Cardiac fibroblast (primary cell): ENCODE results near the gene IL3RA.

Experiments
- DNase-seq, 2 donors: peaks; one replicate each; pipeline versions ENCODE4 v3.0.0 to v3.0.0-alpha.2; 2010; ENCODE audit warnings: low read depth in 2 of 2
- H3K4me3 ChIP-seq, 2 donors: replicated peaks in 1 of 2; 1 replicate in 1 of 2; 2 replicates in 1 of 2; pipeline ENCODE4 v1.5.1; 2011; ENCODE audit warnings: low read depth in 2 of 2, low read length in 2 of 2, mild to moderate bottlenecking in 2 of 2, moderate library complexity in 1 of 2
- CTCF ChIP-seq: IDR thresholded peaks from one replicate; pipeline ENCODE4 v1.5.1; 2011; ENCODE audit warnings: low read depth, mild to moderate bottlenecking, low read length, inconsistent platforms

The IL3RA gene

DNA sequence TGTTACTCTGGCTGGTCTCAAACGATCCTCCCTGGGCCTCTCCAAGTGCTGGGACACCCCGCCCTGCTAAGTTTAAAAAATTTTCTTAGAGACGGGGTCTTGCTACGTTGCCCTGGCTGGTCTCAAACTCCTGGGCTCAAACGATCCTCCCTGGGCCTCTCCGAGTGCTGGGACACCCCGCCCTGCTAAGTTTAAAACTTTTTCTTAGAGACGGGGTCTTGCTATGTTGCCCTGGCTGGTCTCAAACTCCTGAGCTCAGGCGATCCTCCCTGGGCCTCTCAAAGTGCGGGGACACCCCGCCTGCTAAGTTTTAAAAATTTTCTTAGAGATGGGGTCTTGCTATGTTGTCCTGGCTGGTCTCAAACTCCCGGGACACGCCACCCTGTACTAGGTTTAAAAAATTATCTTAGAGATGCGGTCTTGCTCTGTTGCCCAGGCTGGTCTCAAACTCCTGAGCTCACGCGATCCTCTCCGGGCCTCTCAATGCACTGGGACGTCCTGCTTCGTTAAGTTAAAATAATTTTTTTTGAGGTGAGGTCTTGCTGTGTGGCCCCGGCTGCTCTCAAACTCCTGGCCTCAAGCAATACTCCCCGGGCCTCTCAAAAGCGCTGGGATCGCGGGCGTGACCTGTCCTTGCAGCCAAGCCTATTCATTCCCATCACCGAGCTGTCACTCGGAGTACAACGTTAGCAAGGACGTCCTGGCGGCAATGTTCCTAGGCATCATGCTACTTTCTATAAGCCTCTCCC, 54.2 kb downstream of the IL3RA start:
- H3K4me3 ChIP-seq = peak overlapping the region; percentile 91 to 100
- TF ChIP-seq CTCF = no peak
- no peak for DNase-seq

GRCh38 chrX:1391370-1391706, 54.8 kb downstream of the IL3RA start:
- peak overlapping the region; percentile 91 to 100 for H3K4me3 ChIP-seq
- TF ChIP-seq CTCF = no peak
- DNase-seq = no peak

DNA sequence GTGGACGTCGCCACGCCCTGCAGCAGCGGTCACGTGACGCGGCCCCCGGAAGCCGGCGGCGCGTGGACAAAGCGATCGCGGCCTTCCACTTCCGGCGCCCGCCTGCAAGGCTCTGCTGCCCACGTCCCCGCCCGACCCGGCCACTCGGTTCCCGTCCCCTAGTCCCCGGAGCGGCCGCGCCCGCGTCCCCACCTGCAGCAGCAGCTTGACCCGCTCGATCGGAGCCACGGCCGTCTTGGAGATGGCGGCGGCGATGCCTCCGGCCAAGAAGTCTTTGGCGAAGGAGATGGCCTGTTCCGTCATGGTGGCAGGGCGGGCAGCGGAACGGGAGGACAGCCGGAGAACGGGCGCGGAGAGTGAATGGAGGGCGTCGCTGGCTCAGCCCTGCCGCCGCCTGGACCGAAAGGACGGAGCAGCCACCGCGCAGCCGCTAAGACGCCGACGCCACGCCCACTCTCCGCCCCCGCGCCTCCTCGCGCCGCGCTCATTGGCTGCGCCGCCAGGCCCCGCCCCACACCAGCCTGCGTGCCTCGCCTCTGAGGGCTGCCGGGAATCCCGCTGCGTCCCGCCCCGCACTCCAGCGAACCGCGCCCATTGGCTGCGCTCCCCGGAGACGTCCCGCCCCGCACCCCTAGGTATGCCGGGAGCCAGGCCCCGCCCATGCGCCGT, 55.3 kb downstream of the IL3RA start, which contains the start of gene SLC25A6:
TSS of gene SLC25A6 (minus strand) at position 407 of the 669 bp plus-strand sequence. CDS start at position 303, 104 bp downstream.
- TF ChIP-seq CTCF = no peak
- H3K4me3 ChIP-seq = peak within 1 kb of the TSS; percentile 97 to 100

GRCh38 chrX:1392376-1393068, 55.9 kb downstream of the IL3RA start:
- DNase-seq = peak; percentile 76 to 77

More for the DNA sequence above, 55.3 kb downstream of the IL3RA start, which contains the start of gene SLC25A6:
- DNase-seq = peak; percentile 98 to 99

GRCh38 chrX:1393871-1394615, 57.5 kb downstream of the IL3RA start:
- TF ChIP-seq CTCF = no peak
- no peak for DNase-seq
- H3K4me3 ChIP-seq = peak overlapping the region in 1 of 2 donors; percentile 9

More at GRCh38 chrX:1392376-1393068, 55.9 kb downstream of the IL3RA start:
- no peak for TF ChIP-seq CTCF
- H3K4me3 ChIP-seq = peak overlapping the region; percentile 65 to 75
